ENCODE measurements around the gene TEX14.

DNA sequence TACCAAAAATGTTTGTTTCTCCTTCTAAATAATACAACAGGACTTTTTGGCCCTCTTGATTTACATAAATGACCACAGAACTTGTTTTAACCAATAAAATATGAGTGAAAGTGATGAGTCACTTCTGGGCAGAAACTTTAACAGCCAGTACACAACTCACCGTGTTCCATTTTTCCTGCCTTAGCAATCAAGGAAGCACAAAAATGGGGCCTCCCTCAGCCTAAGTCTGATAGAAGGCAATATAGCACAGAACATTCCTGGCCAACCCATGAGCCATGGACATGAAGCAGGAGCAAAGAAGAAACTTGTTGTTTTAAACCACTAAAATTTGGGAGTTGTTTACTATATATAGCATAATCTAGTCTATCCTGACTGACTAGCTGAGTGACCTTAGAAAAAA lies 116.3 kb downstream of the TEX14 start:
- no peak for TF ChIP-seq CTCF (IDR thresholded peaks at IDR 0.05)
- no peak for TF ChIP-seq POLR2A (IDR thresholded peaks at IDR 0.05)
- TF ChIP-seq EP300 (IDR thresholded peaks at IDR 0.05; ENCODE audit: low read depth): no peak

Data from transverse colon (tissue), 3 donors.